CD4-positive, alpha-beta T cell treated with Interferon alpha-2 for 1 hour (primary cell): ENCODE measurements around the gene PTK7.
"Not testable (repeated sequence)": the region's sequence is repeated elsewhere in the genome, so short reads cannot be mapped to it uniquely, and the experiment has no call there.

ENCODE experiments used
- DNase-seq, 2 donors: peaks; one replicate each; pipeline ENCODE4 v3.0.0-alpha.2; 2020 to 2022

Gene PTK7

GRCh38 chr6:43120101-43120763, 44.1 kb downstream of the PTK7 start:
- no peak for DNase-seq

- DNase-seq, result no peak
Observed at GRCh38 chr6:43120944-43121913, 45.1 kb downstream of the PTK7 start.

DNA sequence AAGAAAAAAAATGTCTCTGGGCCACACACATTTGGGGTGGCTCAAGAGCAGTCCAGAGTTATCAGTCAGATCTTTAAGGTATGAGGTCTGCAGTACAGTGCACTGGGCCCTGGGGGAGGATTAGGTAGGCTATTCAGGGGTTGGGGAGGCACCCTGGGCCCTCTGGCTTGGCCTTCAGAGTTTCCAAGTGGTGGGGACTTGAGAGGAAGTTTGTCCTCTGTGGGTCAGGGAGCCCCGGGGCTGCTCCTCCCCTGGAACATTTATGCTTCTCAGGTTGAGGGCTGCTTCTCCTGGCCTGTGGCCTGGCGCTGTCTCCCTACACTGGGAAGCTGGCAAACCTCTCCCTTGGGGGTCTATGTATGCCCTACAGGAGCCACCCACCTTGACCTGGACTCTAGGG, 46.0 kb downstream of the PTK7 start:
- no peak for DNase-seq

DNA sequence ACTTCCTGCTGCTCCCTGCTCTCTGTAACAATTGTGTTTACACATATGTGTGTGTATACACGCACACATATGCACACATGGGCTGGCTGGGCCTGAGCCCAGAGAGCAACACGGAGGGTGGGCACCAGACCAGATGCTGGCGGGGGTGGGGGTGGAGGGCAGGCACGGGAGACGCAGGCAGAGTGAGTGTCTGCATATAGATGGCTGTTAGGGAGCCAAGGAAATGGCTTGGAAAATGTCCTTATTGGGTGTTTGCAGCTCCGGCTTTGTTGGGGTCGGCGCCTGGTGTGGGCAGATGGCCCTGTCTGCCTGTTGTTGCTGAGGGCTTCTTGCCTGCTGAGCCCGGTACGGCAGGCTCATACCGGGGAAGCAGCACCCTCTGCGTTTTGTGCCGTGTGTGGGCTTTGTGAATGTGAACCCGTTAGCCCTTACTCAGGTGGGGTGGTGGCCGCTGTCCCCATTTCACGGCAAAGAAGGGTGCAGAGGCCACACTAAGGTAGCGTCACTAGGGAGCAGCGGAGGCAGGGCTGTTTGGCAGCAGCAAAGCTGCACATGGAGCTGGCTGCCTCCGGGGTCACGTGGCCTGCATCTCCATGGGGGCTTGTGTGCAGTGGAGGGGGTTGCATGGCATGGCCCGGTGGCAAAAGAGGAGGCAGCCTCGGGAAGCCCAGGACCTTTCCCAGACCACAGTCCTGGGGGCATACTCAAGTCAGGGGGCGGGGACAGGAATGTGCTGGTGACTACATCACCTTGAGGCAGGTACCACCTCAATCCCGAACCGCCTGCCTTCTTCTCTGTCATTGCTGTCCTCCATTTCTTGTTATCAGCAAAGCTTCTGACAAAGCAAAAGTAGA, 47.6 kb downstream of the PTK7 start:
- DNase-seq, result no peak

- no peak for DNase-seq
Observed at GRCh38 chr6:43124481-43124880, 48.4 kb downstream of the PTK7 start.

GRCh38 chr6:43125119-43125518, 49.0 kb downstream of the PTK7 start:
- no peak for DNase-seq

- DNase-seq, result no peak
Observed at GRCh38 chr6:43125555-43125954, 49.4 kb downstream of the PTK7 start.

DNA sequence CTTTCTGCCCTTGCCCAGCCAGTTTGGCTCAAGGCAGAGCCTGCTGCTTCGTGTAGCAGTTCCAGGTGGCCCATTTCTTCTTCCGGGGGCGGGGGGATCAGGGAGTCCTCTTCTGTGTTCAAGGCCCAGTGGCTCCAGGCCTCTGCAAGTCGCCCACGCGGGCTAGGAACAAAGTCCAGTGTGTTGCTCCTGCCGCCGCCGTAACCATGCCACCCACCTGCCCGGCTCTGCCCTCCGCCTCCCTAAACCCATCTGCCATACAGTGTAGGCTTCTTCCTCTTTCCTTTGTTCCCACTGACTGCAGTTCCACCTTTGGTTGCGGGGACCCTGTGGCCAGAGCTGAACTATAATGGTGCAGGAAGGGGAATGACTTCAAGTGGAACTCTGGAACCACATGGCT, 51.1 kb downstream of the PTK7 start:
- no peak for DNase-seq

- DNase-seq, result no peak
Observed at GRCh38 chr6:43127877-43128276, 51.8 kb downstream of the PTK7 start.

DNA sequence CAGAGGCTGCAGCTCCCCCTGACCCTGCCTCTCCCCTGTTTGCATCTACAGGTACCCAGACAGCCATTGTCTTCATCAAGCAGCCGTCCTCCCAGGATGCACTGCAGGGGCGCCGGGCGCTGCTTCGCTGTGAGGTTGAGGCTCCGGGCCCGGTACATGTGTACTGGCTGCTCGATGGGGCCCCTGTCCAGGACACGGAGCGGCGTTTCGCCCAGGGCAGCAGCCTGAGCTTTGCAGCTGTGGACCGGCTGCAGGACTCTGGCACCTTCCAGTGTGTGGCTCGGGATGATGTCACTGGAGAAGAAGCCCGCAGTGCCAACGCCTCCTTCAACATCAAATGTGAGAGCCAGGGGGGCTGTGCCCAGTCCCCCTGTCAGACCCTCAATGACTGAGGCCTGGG, 52.8 kb downstream of the PTK7 start:
- DNase-seq, result no peak

GRCh38 chr6:43129434-43130194, 53.5 kb downstream of the PTK7 start:
- DNase-seq, result peak in 1 of 2 donors; percentile 37

DNA sequence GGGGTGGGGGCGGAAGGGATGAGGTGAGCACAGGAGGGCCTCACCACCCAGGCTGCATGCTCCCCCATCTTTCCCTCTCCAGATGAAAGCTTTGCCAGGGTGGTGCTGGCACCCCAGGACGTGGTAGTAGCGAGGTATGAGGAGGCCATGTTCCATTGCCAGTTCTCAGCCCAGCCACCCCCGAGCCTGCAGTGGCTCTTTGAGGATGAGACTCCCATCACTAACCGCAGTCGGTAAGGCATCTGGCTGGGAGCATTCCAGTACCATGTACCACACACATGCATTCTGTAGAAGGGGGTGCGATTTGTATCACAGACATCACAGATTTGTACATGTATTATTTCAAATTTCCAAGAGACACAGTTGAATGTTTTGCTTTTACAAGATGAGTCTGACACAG, 54.3 kb downstream of the PTK7 start:
- no peak for DNase-seq

- not testable (repeated sequence) for DNase-seq
Observed at GRCh38 chr6:43131379-43131778, 55.3 kb downstream of the PTK7 start.

GRCh38 chr6:43138267-43138666, 62.2 kb downstream of the PTK7 start:
- DNase-seq, result no peak

DNA sequence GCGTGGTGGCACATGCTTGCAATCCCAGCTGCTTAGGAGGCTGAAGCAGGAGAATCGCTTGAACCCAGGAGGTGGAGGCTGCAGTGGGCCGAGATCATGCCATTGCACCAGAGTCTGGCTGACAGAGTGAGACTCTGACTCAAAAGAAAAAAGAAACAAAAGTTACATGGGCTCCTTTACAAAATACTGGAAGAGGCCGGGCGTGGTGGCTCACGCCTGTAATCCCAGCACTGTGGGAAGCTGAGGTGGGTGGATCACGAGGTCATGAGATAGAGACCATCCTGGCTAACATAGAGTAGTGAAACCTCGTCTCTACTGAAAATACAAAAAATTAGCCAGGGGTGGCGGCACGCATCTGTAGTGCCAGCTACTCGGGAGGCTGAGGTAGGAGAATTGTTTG, 63.9 kb downstream of the PTK7 start:
- DNase-seq, result not testable (repeated sequence)

DNA sequence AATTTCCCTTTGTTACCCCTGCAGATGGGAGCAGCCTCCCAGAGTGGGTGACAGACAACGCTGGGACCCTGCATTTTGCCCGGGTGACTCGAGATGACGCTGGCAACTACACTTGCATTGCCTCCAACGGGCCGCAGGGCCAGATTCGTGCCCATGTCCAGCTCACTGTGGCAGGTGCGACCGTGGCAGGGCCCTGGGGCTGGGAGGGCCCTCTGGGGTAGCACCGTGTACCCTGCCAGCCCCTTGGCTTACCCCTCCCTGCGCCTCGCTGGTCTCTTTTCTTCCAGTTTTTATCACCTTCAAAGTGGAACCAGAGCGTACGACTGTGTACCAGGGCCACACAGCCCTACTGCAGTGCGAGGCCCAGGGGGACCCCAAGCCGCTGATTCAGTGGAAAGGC, 65.5 kb downstream of the PTK7 start:
- no peak for DNase-seq

DNA sequence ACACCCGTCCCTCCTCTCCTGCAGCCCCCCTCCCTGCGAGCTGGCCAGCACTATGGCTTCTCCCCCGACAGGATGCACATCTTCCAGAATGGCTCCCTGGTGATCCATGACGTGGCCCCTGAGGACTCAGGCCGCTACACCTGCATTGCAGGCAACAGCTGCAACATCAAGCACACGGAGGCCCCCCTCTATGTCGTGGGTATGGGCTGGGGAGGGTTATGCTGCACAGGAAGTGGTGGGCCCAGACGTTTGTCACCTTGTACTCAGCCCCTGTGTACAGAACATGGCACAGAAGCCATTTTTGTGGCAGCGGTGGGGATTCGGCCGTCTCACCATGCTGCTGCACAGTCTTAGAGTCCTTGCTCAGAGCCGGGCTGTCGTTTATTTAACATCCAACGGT, 66.0 kb downstream of the PTK7 start:
- DNase-seq, result peak; percentile 6 to 38

- peak; percentile 70 to 79 for DNase-seq
Observed at GRCh38 chr6:43143235-43144128, 67.4 kb downstream of the PTK7 start.

- no peak for DNase-seq
Observed at GRCh38 chr6:43144879-43145278, 68.8 kb downstream of the PTK7 start.

- no peak for DNase-seq
Observed at GRCh38 chr6:43146261-43146660, 70.1 kb downstream of the PTK7 start.
